ENCODE measurements around the gene UBE2E3. TPM values are rescaled to one million over a fixed set of nuclear protein-coding genes. Genes with fewer than 3 reads are reported as not detected.

The UBE2E3 gene
- 70.0 to 82.6 TPM (median 71.3 TPM) in 5 replicates for total RNA-seq (2022; extraction: Qiagen RNA extraction)

DNA sequence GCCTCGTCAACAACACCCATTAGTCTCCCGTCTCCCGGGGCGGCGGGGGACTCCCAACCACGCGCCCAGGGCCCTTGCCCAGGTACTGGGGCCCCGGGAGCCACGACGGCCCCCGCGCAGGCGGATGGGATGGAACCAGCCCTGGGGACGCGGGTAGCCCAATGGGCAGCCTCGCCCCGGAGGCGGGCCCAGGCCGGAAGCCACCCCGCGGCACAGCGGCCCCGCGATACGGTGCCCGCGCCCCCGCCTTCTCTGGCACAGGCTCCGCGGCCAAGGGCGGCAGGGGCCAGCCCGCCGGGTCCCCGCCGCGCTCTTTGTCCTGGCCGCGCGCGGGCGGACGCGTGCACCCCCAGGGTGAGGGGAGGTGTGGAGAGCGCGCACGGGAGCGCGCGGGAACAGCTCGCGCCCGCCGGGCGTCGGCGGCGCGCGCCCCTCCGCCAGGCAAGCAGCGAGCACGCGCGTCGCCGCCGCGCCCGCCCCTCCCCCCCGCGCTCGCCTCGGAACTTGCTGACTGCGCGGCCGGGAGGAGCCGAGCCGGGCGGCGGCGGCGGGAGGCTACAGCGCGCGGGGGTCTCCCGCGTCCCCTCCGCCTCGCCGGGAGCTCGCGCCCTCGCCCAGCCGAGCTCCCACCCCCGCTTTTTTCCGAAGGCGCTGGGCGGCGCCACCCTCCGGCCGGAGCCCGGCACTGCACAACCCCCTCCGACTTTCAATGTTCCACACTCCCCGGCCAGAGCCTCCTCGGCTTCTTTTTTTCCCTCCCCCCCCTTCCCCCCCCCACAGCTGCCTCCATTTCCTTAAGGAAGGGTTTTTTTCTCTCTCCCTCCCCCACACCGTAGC, at the start of gene UBE2E3:
TSS of gene UBE2E3 (plus strand) at position 500 of the 837 bp plus-strand sequence. CDS start 1,438 bp downstream, outside the sequence.

Measured in A549 treated with CORT108297 at 1 μM for 4 hours (cell line).